Esophagus muscularis mucosa (tissue), 3 donors: ENCODE results near the gene ATRIP.

ENCODE experiments used
- CTCF ChIP-seq, 3 experiments: fragments of 200-600 bp in 2 of 3; fragments of 450-650 bp in 1 of 3; sonication (generic) in 2 of 3; IDR thresholded peaks; one replicate each; pipeline ENCODE4 v1.5.1; 2017 to 2019; ENCODE audit warnings: antibody characterized with exemption in 3 of 3, mild to moderate bottlenecking in 2 of 3, moderate library complexity in 1 of 3
- POLR2A ChIP-seq: fragments of 450-650 bp; IDR thresholded peaks from one replicate; pipeline ENCODE4 v1.6.1; 2017; ENCODE audit warnings: antibody characterized with exemption, moderate library complexity, mild to moderate bottlenecking, low read depth

GRCh38 chr3:48486952-48487351 lies 40.4 kb downstream of the ATRIP start:
- TF ChIP-seq POLR2A (no peak), CTCF (IDR thresholded peaks at IDR 0.05) (no peak)
